ENCODE data around the gene NLGN1.

NLGN1 gene

DNA sequence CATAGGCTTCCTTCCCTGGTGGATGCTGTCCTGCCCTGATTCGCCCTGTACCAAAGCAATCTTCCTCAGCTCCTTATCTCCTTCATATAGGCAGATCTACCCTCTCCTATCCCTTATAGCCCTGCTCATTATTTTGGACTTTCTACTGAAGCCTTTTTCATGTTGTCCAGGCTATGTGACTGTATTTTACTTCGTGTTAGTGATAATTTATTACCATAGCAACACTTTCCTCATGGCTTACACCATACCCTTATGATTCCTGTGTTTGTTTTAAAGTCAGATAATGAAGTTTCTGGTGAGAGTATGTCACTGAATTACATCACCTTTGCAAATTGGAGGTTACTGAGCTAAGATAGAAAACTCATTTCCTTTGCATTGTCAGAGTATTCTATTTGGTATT lies 352.6 kb downstream of the NLGN1 start:
- no peak overlapping the region for H3K4me3 ChIP-seq (ENCODE audit: low read depth, low read length)

DNA sequence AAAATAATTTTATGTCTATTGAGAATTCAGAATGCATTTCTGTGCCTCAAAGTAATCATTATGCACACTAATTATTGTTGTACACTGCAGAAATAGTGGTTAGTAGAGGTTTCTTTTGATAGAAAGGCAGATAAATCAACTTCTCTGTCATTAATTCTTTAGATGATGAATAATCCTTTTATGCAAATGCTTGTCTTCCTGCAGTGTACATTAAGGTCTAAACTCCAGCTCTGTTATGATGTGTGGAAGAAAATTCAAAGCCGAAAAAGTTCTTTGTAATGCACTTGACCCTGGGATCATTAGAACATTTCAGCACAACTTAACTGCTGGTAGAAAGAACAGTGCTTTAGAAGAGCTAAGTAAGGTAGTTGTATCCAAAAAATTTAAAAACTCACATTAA lies 353.0 kb downstream of the NLGN1 start:
- H3K4me3 ChIP-seq (ENCODE audit: low read depth, low read length): no peak overlapping the region

DNA sequence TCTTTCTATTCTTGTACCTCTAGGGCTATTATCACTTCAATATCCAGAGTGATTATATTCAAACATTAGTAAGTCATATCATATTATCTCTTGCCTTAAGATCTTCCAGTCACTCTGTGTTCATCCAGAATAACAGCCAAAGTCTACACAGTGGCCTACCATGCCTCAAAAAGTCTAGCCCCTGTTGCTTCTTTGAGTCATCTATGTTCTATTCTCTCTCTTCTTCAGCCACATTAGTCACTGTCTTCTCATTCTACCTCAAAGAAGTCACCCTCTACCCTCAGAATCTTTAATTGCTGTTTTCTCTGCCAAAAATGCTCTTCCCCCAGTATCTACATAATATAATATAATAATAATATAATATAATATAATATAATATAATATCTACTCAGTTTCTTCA lies 356.0 kb downstream of the NLGN1 start:
- no peak overlapping the region for H3K4me3 ChIP-seq (ENCODE audit: low read depth, low read length)

DNA sequence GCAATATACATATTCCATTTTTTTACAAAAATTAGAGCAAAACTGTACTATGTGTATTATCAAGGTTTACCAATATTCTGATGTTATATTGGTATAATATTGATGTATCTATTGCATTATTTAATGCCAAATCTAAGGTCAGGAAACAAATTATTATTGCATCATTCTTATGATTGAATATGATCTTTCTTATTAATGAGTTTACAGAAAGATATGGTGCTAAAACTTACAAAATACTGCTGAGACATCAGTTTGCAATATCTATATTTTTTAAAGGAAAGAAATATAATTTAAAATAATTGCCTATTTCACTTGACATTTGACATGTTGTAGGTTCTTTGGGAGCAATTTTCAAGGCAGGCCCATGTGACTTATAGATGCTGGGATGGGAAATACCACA lies 357.6 kb downstream of the NLGN1 start:
- H3K4me3 ChIP-seq (ENCODE audit: low read depth, low read length): no peak overlapping the region

DNA sequence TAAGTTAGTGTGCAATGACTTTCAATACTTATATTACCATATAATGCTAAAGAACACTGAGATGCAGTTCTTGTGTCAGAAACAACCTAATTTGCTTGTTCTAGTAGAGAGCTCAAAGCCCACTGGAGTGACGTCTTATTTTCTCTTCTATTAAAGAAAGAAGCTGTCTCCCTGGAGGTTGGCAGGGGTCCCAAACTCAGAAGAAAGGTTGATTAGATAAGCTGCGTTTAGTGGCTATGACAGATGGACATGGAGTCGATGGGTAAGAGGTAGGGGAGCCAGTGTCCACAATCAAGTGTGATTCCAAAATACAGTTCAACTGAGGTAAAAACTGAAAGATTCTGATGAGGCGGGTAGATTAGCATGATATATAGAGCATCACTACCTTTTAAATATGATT lies 363.6 kb downstream of the NLGN1 start:
- no peak overlapping the region for H3K4me3 ChIP-seq (ENCODE audit: low read depth, low read length)

DNA sequence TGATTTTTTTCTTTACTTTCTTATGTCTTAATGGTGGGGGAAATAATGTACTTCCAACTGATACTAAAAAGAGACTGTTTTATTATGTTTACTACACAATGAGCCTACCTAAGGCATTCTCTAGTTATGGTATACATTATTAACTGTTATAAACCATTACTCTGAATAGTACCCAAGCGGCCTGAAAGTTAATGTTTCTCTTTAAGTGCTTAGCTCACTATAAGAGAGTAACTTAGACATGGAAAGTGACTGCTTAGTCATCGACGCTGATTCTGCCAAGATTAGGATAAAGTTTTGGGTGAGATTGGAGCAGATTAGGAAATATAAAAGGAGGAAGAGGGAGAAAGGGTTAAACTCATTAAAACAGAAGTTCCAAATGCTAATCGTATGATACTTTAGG lies 365.0 kb downstream of the NLGN1 start:
- no peak overlapping the region for H3K4me3 ChIP-seq (ENCODE audit: low read depth, low read length)

DNA sequence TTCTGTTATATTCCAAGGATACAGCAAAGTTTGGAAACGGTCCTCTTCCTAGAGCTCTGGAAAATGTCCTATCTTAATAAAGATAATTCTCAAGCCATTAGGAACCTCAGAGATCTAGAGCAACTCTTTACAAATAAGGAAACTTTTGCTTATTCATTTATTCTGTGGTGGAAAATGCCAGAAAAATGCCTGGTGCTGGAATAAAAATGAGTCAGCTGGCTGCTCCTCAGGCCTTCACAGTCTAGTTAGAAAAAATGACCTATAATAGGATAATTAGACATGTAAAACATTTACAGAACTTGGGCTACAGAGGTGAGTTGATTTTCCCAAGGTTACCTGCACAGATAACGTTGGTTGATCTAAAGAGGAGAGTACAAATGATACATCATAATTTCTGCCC lies 372.5 kb downstream of the NLGN1 start:
- no peak overlapping the region for H3K4me3 ChIP-seq (ENCODE audit: low read depth, low read length)

DNA sequence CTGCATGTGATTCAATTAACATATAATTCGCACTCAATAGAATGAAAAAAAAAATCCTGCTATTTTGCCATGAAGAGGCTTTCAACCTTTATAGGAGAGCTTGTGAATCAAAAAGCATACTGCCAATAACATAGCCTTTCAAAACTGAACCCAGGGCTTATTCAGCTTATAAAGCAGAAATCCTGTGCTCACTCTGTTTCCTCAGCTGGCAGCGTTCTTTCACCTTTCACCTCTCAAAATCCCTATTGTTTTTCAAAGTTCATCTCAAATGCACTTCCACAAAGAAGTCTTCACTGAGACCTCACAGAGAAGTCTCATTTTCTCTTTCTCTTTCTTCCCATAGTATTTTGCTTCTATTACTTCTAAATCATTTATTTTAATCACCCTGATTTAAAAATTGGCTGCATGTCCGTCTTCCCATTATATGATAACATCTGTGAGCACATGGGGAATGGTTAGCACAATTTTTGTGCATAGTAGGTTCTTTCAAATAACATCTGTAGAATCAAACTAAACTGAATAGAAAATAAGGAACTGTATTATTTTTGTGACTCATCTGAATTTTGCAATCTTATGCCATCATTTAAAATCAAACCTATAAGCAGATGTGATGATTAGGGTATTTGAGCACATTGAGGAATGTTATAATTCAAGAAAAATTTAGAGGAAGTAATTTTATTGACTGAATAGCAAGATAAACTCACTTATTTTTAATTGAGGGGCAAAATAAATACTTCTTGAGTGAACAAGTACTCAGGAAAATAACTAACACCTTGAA lies 373.4 kb downstream of the NLGN1 start:
- H3K4me3 ChIP-seq (ENCODE audit: low read depth, low read length): no peak overlapping the region

DNA sequence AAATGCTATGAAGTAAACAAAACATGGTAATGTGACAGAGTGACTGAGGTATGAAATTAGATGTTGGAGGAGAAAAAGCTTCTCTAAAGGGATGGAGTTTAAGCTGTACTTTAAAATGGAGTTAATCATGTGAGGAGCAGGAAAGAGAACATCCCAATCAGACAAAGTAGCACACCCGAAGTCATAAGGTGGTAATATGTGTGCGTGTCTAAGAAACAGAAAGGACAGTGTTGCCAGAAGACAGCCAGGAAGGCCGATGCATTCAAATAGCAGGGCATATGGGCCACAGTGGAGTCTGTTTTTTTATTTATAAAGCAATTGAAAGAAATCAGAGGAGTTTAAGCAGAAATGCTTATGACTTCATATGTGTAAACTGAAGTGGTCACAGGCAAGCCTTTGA lies 376.3 kb downstream of the NLGN1 start:
- H3K4me3 ChIP-seq (ENCODE audit: low read depth, low read length): no peak overlapping the region

DNA sequence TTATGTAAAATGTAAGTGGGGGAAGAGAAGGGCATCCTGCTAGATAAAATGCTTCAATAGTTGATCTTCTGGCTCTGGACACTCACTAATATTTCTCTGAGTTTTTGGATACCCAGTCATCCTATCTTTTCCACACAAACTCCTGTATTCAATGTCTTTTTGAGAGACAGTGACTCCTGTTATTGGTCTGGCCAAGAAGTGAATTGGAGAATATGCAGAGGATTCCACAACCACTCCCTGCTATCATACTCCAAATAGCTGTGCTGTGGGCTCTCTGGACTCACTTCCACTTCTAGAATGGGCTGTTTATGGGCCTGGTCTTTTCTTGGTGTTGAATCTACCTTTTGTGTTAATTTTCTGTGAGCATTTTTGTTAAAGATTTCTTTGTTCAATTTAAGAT lies 376.8 kb downstream of the NLGN1 start:
- no peak overlapping the region for H3K4me3 ChIP-seq (ENCODE audit: low read depth, low read length)

DNA sequence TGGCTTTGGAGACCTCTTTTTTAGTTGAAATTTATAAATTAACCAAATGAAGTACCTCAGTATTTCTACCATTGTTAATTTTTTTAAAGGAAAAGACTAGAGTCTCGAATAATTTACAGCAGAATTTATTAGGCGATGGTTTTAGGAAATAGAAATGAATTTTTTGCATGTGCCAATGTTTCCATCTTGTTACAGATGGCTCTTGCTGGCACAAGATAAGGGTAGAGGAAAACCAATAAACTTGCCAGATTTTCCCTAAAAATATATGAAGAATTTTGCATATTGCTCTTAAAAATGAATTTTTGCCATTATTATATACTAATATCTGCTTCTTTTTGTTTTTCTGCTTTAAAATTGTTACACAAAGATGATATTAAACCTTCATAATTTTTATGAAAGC lies 380.7 kb downstream of the NLGN1 start:
- H3K4me3 ChIP-seq (ENCODE audit: low read depth, low read length): no peak overlapping the region

DNA sequence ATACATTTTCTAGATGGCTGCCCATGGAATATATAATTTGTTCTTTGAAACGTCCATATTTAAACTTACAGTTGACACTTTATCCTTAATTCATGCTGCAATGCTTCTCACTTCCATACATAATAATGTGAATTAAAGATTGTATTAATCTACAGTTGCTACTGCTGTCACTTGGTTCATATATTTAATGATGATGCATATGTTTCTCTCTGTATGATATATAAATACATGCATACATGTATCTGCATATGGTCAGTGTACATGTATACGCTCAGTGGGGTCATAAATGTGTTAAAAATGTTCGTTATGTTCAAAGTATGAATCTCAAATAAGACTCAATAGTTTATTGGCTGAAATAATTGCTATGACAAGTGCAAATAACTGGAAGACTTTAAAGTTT lies 382.5 kb downstream of the NLGN1 start:
- H3K4me3 ChIP-seq (ENCODE audit: low read depth, low read length): no peak overlapping the region

DNA sequence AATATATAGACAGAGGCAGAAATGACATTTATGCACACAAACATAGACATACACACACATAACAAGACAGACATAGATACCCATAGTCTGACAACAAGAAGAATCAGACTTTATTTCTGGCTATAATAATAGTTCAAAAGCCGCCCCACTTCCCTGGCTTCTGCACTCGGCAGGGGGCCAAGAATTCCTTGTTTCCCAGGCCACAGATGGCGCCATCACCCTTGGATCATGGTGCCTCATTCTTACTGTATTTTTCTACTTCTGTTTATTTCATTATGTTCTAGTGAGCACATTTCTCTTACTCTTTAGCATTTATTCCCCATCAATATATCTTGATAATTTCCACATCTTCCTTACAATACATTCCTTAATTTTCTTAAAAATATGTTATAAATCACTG lies 387.5 kb downstream of the NLGN1 start:
- no peak overlapping the region for H3K4me3 ChIP-seq (ENCODE audit: low read depth, low read length)

DNA sequence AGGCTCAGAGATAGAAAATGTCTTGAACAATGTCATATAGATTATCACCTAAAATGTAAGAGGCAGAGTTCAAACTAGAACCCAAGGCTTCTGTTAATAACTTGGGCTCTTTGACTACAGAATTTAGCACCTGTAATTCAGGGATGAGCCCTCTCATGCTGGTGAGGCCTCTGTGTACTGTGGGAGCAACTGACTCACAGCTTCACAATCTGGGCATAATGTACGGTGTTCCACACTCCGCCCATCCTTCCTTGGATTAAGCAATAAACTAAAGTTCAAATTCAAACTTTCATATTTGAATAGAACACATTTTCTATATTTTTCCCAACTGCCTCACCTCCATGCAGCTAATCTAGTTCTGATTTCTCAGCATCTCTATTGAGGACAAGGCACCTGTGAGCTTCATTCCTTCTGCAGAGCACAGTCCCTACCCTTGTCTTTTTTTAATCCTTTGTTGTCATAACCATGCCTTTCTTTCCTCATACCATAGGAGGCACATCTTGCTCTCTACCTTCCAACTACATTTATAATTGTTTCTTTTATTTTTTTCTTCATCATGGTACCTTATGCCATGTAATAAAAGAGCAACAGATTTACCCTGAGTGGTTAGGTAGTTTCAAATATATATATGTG lies 392.1 kb downstream of the NLGN1 start:
- no peak overlapping the region for H3K4me3 ChIP-seq (ENCODE audit: low read depth, low read length)

DNA sequence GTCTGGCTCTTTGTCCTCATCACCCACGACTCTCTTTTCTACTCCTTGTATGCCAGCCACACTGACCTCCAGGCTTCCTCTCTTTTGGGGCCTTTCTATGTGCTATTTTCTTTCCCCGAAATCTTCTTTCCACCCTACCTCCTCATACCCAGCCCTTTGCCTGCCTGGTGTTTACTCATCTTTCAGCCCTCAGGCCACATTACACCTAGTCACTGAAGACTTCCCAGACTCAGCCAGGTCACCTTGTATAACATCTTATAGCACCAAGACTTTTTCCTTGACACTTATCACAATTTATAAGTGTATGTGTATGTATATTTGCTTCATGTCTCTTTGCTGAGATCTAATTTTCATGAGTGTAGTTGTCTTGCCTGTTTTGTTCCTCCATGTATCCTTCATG lies 396.4 kb downstream of the NLGN1 start:
- no peak overlapping the region for H3K4me3 ChIP-seq (ENCODE audit: low read depth, low read length)

DNA sequence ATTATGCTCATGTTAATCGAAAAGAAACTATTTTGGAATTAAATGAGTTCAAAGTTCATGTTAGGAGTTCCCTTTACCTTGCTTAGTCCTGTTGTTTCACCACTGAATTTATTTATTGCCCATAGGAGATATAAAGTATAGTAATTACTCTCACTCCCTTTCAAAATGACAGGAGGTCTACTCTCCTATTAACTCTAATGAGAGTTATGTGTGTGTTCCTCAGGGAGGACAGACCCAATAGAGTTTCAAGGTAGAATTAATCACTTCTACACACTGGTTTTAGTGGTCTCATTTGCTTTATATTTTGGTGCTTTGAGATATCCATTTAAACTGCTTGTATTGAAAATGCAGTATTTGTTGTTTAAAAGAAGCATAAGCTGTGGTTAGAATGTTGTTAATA lies 398.9 kb downstream of the NLGN1 start:
- no peak overlapping the region for H3K4me3 ChIP-seq (ENCODE audit: low read depth, low read length)

DNA sequence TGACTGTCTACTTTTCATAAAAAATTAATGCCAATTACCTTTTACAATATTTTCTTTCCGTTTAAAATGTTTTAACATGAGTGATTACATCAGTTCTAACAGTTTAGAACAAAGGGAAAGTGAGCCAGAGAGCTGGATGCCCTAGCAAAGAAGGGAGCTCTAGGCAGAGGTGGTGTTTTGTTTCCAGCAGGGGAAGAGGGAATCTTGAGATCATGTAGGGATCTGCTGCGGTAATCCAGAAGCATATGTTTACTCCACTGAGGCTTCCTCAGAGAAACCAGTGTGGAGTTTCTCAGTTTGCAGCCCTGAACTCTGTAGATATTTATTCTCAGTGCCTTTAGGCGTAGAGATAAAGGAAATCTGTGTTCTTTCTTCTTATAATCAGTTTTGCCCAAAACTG lies 399.3 kb downstream of the NLGN1 start:
- no peak overlapping the region for H3K4me3 ChIP-seq (ENCODE audit: low read depth, low read length)

DNA sequence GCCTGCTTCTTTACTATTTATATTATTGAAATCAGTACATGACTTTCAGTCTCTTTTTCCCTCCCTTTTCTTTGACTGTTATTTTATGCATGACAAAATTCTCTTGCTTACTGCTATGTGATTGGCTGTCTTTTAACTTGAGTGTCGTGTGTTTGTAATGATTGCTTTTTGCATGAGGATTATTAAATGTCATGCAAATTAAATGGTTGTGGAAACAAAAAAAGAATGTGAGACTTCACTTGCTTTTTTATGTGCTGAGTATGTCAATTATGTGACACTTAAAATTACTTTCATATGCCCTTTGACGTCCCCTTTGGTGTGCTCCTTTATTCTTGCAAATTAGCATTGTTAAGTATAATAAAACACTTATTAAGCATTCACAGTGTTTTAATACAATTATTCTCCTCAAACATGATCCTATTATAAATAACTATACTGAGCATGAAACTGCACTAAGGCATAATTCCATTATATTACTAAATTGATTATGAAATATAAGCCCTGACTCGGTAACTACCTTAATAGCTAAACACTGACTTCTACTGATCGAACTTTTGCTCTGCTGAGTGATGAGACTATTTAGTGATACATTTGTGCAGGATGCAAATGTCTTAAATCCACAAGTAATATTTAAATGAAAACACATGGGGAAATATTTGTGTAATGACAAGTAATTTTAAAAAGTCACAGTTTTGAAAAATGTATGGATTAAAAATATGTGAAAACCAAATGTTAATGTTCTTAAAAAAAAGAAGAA lies 401.7 kb downstream of the NLGN1 start:
- no peak overlapping the region for H3K4me3 ChIP-seq (ENCODE audit: low read depth, low read length)

DNA sequence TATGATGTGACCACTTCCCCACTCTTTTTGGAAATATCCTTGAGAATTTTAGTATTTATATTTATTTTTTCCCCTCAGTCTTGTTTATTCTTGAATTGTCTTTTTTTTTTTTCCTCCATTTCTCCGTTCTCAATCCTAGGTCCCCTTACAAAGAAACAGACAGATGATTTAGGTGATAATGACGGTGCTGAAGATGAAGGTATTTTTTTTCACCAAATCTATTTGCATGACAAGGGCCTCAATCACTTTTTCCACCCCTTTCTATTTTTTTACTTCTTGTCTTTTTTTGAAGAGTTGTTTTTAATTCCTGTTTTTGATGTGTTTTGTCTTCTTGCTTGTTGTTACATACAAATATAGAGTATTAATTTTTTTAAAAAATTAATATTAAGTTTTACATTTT lies 402.6 kb downstream of the NLGN1 start:
- H3K4me3 ChIP-seq (ENCODE audit: low read depth, low read length): no peak overlapping the region

DNA sequence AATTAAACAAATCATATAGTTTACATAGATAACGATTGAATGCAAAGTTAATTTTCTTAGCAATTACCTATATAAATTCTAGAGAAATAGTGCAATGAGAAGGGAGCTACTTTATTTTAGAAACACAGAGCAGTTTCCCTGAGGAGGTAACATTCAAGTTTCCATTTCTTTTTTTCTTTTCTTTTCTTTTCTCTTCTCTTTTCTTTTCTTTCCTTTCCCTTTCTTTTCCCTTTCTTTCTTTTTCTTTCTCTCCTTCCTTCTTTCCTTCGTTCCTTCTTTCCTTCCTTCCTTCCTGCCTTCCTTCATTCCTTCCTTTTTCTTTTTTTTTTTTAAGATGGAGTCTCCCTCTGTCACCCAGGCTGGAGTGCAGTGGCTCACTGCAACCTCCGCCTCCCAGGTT lies 417.3 kb downstream of the NLGN1 start:
- H3K4me3 ChIP-seq (ENCODE audit: low read depth, low read length): no peak overlapping the region

DNA sequence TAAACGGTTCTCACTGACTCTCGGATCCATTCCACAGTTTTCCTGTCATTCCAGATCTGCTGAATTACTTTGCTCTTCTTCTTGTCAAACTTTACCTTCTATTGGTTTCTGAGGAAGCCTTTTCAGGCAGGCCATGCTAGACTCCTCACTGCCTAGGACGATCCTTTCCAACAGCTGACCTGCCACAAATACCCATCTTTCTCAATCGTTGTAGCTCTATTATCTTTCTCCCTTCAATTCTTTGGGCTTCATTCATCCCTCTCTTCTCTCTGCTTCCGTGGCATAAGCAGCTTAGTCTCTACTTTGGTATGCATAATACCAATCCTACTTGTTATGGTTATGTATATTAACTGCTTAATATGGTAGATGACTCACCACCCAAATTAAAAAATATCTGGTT lies 421.8 kb downstream of the NLGN1 start:
- H3K4me3 ChIP-seq (ENCODE audit: low read depth, low read length): no peak overlapping the region

DNA sequence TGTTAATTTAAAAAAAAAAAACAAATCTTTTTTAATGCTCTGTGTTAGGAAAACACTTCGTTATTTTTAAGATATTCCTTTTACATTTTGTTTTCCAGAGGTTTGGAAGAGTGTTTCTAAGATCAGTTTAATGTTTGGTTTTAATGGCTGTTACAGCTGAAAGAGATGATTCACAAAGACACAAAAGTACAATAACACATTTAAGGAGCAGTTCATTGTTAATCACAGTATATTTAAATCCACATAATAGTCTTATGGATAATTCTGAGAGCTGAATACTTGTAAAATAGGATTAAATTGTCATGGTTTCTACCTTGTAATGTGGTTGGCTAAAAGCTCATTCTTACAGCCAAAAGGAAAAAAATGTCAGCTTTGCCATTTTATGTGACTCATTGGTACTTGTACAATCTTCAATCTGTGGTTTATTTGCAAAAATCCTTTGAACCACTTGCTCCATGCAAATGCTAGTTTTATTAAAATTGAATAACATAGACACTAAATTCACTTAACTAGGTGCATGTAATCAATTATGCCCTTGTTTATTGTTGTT lies 426.4 kb downstream of the NLGN1 start:
- no peak overlapping the region for H3K4me3 ChIP-seq (ENCODE audit: low read depth, low read length)

Measured in iPS-11a (cell line).